NB4 (cell line): Measurements from ENCODE around the gene PTOV1.

Experiments
- DNase-seq: peaks from one replicate; pipeline ENCODE4 v3.0.0; 2010; ENCODE audit warnings: low read depth
- H3K4me3 ChIP-seq: one replicate; pipeline ENCODE4 v1.5.1; 2011; ENCODE audit warnings: mild to moderate bottlenecking, low read depth, low read length, moderate library complexity
- CTCF ChIP-seq: IDR thresholded peaks from one replicate; pipeline ENCODE4 v1.5.1; 2012; ENCODE audit warnings: low read depth, low read length
- MAX ChIP-seq: IDR thresholded peaks from 2 replicates; pipeline ENCODE4 v1.6.1; 2011; ENCODE audit warnings: low read depth, low read length
- MYC ChIP-seq: IDR thresholded peaks from 2 replicates; pipeline ENCODE4 v1.6.1; 2011; ENCODE audit warnings: low read depth, low read length
- POLR2A ChIP-seq: IDR thresholded peaks from 2 replicates; pipeline ENCODE4 v1.6.1; 2011; ENCODE audit warnings: mild to moderate bottlenecking; ENCODE audit not compliant: insufficient read length; ENCODE audit errors: extremely low read depth

PTOV1 gene

GRCh38 chr19:49831592-49831991 is 19.4 kb upstream of the PTOV1 start:
- peak; percentile 85 for DNase-seq
- H3K4me3 ChIP-seq, result peak overlapping the region; percentile 52
- TF ChIP-seq POLR2A, result no peak
- no peak; the same call in 1 of the 2 replicates for TF ChIP-seq MAX
- TF ChIP-seq MYC, result no peak
- TF ChIP-seq CTCF, result no peak

- TF ChIP-seq MYC (peak; percentile 93), POLR2A (no peak), MAX (peak; percentile 88), CTCF (no peak)
- peak; percentile 93 for DNase-seq
- peak overlapping the region; percentile 52 for H3K4me3 ChIP-seq
These were observed 18.4 kb upstream of the PTOV1 start for GRCh38 chr19:49832556-49832955.

GRCh38 chr19:49833599-49833998 is 17.4 kb upstream of the PTOV1 start:
- TF ChIP-seq POLR2A (no peak), MYC (no peak), MAX (no peak), CTCF (no peak)
- DNase-seq, result no peak
- H3K4me3 ChIP-seq, result peak overlapping the region; percentile 14

DNA sequence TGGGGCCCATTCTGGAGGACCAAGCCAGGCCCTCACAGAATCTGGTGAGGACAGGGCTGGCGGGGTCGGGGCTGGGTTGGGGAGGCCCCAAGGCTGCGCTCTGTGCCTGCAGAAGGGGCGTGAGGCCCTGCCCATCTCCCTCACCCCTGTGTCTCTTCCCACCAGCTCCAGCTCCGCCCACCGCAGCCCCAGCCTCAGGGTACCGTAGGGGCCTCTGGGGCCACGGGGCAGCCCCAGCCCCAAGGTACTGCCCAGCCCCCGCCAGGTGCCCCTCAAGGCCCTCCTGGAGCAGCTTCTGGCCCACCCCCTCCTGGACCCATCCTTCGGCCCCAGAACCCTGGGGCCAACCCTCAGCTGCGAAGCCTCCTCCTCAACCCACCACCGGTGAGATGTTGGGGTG is 15.4 kb upstream of the PTOV1 start:
- TF ChIP-seq POLR2A, result no peak
- TF ChIP-seq CTCF, result no peak
- no peak for TF ChIP-seq MYC
- no peak for TF ChIP-seq MAX
- no peak for DNase-seq
- H3K4me3 ChIP-seq, result no peak overlapping the region

GRCh38 chr19:49836176-49837008 is 14.6 kb upstream of the PTOV1 start:
- peak; percentile 28 for DNase-seq
- no peak overlapping the region for H3K4me3 ChIP-seq
- no peak for TF ChIP-seq MAX
- TF ChIP-seq MYC, result no peak
- no peak for TF ChIP-seq POLR2A
- TF ChIP-seq CTCF, result no peak
